ENCODE measurements around the gene AIF1L.

AIF1L gene

DNA sequence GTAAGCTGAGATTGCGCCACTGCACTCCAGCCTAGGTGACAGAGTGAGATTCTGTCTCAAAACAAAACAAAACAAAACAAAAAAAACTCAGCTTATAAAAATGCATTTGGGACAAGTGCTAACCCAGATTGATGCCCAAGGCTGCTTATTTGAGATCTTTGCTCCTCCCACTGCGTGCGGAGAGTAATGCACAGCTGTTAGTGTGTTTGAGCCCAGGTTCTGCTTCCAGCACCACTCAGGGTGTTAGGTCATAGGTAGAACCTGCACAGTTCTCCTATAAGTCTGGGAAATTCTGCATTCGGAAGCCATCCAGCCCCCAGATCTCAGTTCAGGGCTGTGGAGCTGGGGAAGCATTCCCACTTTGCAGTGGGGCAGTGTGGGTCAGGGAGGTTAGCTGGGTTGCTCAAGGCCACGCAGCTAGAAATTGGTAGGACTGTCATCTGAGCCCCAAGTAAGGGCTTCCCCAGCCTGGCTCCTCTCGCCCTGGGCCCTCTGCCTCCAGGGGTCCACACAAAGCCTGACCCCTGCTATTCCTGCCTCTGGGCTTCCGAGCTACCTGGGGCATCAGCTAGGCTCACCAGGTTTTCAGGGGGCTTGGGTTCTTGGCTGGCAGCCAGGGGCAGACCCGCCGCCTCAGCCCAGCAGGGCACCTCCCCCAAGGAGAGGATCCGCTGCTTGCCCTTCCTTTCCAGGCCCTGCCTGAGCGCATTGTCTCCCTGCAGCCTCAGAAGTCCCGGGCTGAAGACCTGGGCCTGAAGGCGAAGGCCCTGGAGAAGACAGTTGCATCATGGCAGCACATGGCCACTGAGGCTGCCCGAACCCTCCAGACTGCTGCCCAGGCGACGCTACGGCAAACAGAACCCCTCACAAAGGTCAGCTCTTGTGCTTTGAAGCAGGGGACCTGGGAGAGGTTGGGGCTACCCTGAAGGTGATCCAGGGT is 17.6 kb upstream of the AIF1L start:
- DNase-seq: no peak

DNA sequence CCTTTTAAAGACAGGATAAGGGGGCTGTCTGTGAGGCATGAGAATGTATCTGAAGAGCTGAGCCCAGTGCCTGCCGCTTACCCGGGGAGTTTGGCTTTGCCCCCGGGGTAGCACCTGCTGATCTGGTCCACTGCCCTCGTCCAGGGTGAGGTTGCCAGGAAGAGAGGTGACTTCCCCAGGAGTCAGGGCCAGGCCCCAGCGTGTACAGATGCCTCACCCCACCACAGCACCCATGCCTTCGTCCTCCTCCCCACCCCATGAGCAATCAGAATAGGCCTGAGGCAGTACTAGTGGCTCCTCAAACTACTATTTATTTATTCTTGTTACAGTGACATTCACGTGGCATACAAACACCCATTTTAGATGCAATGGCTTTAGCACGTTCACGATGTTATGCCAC is 15.7 kb upstream of the AIF1L start:
- DNase-seq: no peak

DNA sequence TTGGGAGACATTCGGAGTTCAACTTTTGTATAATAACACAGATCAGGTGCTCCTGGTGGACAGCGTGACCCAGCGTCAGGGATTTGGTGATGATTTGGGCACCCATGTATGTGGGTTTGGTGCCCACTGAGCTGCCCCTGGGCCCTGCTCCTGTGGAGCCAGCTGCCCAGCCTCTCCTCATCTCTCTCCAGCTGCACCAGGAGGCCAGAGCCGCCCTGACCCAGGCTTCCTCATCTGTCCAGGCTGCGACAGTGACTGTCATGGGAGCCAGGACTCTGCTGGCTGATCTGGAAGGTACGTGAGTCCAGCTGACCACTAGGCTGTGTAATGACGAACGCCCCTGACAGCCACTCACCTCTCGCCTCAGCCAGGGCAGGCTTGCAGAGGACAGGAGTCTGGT is 14.5 kb upstream of the AIF1L start:
- DNase-seq: no peak

DNA sequence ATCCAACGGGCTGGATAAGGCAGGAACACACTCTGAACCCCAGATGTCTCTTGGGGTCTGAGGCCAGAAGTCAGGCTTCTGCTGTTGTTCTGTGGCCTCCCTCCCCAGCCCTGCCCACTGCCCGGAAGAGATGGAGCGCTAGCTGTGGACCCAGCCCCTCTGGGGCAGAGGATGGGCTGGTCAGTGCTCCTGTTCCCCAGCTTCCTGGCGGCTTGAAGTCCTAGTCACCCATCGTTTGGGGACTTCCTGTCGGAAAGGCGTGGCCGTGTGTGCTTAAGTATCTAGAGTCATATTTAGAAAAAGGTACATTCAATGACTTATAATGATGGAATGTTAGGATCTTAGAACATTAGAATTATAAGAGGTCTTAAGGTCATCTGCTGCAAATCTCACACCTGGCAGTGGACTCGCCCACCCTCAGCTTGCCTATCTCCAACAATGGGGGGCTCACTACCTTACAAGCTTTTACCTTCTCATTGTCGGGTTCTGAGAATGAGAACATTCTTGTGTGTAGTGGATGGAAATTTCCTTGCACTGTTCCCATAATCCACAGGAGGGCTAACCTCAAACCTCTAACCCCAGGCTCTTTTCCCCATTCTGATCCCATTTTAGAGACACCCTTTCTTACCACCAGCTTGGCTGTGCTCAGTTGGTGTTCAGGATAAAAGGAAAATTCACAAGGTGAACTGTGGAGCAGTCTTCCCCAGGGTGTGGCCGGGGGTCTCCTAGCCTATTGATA is 13.4 kb upstream of the AIF1L start:
- DNase-seq: no peak

DNA sequence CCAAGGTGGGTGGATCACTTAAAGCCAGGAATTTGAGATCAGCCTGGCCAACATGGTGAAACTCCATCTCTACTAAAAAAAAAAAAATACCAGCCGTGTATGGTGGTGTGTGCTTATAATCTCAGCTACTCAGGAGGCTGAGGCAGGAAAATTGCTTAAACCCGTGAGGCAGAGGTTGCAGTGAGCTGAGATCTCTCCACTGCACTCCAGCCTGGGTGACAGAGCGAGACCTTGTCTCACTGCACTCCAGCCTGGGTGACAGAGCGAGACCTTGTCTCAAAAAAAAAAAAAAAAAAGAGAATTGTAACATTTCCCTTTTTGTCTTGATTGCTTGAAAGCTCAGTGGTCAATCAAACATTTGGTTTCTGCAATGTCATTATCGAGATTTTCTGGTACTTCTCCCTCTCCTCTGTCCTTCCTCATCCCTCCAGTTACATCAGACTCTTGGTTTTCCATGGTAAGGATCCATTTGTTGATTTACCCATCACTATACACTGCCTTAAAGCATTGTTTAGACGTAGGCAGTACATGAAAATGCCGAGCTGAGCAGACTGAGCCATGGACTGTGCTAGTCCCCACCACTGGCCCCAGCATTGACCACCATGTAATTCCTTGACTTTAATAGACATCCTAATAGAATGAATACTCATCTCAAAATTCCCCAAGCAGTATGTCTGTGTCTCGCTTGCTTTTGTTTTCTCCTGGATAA is 11.5 kb upstream of the AIF1L start:
- no peak for DNase-seq

DNA sequence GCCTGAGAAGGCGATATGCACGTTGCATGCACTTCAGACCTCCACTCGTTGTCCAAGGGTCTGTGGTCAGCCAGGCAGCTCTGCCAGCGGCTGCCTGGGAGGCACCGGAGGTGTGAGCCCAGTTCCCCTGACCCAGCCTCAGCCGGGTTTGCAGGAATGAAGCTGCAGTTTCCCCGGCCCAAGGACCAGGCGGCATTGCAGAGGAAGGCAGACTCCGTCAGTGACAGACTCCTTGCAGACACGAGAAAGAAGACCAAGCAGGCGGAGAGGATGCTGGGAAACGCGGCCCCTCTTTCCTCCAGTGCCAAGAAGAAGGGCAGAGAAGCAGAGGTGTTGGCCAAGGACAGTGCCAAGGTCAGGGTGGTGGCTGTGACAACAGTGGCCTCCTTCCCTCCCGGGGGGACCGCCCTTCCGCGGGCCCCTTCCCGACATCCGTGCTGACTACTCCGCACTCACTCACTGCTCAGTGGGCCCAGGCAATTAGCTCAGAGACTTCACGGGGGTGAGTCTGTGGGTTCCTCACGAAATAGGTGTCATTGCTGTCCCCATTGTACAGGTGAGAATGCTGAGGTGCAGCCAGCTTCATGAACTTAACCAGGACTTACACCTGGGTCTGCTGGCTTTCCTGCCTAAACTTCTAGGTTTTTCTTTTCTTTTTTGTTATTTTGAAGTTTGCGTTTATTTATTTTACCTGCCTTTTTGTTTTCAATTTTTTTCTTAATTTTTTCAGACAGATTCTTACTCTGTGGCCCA is 10.8 kb upstream of the AIF1L start:
- no peak for DNase-seq

DNA sequence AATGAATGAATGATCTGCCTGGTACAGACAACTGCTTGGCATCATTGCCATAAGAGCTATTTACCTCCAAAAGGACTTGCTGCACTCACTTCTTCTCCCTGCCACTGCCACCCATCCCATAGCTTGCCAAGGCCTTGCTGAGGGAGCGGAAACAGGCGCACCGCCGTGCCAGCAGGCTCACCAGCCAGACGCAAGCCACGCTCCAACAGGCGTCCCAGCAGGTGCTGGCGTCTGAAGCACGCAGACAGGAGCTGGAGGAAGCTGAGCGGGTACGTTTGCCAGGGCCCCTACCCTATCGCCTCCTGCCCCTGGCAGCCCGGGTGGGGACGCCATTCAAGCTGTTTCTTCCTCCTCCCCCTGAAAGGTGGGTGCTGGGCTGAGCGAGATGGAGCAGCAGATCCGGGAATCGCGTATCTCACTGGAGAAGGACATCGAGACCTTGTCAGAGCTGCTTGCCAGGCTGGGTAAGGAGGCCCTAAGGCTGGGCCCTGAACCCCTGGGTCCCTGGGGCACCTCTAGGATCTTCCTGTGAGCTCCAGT is 8.9 kb upstream of the AIF1L start:
- no peak for DNase-seq

DNA sequence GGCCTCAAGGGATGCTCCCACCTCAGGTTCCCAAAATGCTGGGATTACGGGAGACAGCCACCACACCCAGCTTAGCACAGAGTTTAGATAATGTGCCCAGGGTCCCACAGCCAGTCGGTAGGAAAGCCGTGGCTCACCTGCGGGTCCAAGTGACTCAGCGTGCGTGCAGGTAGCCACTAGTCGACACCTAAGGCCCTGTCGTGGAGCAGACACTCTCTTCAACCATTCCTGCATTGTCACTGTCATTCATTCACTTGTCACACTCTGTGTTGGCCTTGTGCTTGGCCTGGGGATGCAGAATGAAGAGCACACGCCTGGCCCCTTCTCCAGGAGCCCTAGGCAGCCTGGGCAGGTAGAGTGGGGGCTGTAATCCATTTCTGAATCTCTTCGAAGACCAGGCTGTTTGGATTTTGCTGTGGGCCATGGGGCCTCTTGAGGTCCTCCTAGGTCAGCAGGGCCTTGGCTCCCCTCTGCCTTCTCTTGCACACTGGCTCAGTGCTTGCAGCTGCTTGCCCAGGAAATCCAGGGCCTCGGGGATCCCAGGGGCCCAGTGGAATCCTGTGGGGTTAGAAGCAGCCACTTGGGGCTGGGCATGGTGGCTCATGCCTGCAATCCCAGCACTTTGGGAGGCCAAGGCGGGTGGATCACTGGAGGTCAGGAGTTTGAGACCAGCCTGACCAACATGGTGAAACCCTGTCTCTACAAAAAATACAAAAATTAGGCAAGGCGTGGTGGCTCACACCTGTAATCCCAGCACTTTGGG is 6.1 kb upstream of the AIF1L start:
- DNase-seq: no peak

DNA sequence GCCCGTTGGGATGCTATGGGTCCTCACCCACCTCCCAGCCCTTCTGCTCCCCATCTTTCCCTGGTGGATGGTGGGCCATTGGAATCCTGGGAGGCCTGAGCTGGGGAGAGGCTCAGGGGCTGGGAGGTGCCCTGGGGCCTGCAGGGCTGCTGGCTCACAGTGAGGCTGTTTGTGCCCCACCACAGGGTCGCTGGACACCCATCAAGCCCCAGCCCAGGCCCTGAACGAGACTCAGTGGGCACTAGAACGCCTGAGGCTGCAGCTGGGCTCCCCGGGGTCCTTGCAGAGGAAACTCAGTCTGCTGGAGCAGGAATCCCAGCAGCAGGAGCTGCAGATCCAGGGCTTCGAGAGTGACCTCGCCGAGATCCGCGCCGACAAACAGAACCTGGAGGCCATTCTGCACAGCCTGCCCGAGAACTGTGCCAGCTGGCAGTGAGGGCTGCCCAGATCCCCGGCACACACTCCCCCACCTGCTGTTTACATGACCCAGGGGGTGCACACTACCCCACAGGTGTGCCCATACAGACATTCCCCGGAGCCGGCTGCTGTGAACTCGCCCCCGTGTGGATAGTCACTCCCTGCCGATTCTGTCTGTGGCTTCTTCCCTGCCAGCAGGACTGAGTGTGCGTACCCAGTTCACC is 4.9 kb upstream of the AIF1L start:
- DNase-seq: no peak

DNA sequence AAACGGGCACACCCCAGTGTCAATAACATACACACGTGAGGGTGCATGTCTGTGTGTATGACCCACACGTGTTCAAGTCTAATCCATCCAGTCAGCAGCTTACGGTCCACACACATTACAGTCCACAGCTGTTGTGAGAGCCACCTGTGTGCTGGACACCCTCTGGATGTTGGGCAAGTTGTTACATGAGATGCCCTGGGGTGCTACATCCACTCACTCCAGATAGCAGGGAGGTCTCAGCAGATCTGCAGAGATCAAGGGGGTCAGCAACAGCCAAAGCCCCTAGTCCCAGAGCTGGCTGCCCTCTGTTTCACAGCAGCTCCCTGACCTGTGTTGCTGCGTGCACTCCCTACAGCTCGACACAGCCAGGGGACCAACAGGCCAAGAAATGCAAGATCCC is 4.3 kb upstream of the AIF1L start:
- no peak for DNase-seq

DNA sequence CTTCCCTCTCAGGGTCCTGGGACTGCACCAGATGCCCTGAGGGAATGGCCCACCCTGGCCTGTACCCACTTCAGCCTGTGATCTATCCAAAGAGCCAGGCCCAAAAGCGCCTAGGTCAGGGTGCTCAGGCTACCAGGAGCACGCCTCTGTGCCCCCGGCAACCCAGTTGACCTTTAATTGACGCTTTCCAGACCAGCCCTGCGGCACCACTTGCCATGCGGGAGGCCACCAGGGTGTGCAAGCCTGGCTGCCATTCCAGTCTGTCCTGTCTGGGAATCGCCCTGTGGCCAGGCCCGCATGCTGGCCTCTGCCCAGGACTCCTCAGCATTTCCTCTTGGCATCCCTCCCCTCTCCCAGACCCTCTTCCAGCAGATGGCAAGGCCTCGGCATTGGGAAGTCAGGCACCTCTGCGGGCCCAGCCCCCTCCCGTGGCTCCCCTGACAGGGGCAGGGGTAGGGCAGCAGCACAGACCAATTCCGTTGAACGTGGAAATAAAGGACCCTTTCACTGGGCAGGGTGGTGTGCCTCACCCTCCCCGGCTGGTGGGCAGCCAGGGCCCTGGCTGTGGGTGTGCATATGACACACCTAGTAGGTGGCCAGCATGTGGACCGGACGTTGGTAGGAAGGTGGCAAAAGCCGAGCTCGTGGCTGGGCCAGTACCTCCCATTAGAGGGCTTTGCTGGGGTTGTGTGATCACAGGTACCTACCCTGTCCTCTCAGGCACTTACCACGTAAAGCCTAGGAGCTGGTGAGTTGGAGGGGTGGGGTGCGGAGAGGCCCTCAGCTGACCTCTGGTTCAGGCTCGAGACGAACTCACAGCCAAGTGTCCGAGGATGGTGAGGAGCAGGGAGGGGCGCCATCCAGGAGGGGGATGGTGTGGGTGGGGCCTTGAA is 3.5 kb upstream of the AIF1L start:
- DNase-seq: no peak

DNA sequence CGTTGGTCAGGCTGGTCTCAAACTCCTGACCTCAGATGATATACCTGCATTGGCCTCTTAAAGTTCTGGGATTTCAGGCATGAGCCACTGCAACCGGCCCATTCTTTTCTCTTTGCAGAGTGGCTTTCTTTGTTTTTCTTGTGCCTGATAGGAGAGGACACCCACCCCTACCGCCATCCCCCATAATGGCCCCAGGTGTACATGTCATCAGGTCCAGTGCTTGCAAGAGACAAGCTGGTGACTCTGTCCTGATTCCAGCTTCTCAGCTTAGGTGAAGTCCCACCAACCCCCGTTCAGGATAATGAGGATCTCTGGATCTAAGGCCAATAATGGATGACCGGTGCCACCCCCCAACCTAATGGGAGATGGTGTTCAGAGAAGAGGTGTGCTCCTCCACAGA is 2.3 kb upstream of the AIF1L start:
- no peak for DNase-seq

DNA sequence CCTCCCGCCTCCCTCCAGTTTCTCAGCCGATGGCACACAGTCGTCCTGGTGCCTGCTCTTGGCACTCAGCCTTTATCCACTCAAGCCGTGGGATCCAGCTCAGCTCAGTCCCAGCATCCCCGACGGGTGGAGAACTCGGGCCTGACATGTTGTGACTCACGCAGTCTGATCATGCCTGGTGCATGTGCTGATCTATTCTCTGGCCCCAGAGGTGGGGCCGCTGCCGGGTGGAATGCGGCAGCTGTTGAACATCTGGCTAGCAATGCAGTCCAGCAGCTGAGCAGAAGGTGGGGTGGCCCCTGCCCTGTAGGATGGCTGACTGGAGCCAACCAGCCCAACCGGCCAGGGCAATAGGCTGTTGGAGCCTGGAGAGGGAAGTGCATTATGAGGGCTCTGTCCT is 1.7 kb upstream of the AIF1L start:
- no peak for DNase-seq

DNA sequence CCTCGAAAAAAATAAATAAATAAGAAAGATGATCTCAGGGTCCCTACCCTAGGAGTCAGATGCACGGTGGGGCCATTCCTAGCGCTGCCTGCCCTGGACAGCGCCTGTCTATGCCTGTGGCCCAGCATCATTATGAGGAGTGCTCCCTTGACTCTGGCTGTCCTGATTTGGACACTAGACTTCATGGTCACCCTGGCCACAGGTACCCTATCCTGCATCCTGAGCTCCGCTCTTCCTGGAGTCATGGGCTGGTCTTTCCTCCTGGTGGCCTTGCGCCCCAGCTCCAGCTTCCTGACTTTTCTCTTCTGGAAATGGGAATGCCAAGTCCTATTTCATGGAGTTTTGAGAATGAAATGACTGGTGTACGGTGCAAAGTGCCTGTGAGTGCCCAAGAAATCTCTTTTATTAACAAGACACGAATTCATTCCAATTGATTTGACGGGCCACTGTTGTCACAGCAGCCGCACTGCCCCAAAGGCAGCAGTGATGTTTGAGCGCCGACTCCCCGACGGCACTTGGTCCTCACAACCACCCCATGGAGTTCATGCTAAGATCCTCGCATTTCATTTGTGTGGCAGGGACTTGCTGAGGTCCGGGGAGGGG is 564 bp upstream of the AIF1L start:
- no peak for DNase-seq

DNA sequence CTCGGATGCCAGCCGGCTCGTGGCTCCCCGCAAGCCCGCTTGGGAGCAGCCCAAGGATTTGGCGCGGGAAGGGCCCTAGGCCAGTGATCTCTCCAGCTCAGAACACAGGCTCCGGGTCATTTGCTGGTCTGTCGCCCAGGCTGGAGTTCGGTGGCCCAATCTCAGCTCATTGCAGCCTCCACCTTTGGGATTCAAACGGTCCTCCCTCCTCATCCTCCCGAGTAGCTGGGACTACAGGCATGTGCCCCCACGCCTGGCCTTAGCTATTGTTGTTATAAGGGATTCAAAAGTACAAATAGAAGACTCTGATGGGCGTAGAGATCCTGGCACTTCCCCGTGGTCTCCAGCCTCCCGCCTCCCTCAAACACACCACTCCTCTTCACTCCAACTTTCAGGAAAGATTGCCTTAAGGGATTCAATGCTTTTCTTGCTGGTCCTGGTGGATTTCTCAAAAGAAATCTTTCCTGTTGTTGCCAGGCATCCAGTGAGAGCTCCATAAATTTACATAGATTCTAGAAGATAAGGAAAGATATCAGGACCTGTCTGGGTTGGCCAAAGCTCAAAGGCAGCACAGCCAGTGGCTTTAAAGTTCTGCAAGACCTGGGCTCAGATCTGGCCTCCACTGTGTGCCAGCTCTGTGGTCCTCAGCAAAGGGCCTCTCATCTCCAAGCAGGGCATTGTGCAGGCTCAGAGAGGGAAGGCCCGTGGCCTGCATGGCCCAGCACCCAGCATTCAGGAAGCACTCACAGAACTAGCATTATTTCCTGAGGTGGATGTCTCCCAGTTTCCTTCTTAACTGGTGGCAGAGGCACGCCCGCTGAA is 1.0 kb downstream of the AIF1L start:
- DNase-seq: no peak

DNA sequence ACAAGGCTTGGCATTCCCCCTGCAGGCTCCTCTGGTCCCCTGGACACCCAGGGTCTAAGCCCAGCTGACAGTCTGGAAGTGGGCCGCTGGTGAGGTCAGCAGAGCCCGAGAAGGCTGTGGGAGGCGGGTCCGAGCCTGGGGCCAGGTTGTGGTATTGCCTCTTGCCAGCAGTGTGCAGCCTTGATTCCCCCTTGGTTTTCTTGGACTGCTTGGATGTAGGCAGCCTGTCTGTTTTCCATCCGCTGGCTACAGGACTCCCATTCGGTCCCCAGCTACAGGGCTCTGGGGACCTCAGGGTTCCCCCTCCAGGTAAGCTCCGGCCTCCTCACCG is 1.6 kb downstream of the AIF1L start:
- DNase-seq: no peak

DNA sequence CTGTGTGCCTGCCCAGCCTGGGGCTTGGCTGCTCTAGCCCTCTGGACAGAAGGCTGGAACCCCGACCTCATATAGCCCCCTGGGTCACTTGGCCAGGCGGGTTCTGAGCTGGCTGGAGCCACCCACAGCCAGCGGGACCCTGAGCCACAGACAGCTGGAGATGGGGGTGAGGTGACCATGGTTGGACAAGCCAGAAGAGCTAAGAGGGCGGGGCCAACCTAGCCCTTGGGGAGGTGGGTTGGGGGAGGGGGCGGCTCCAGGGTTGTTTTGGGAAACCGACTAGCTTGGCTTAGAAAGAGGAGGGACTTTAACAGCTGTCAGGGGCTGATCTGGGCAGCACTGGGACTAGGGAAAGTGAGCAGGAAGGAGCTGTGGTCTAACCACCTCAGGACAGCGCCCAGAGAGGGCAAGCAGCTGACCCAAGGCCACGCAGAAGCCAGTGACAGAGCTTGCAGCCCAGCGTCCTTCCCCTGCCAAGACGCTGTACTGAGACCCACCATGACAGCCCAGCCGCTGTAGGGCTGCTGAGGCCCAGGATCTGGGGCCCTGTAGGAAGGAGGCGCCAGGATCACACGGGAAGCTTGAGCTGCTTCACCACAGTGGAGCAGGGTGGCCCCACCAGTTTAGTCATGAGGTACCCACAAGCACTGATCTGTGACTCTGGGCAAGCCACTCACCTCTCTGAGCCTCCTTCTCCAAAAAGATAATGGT is 2.2 kb downstream of the AIF1L start:
- no peak for DNase-seq

DNA sequence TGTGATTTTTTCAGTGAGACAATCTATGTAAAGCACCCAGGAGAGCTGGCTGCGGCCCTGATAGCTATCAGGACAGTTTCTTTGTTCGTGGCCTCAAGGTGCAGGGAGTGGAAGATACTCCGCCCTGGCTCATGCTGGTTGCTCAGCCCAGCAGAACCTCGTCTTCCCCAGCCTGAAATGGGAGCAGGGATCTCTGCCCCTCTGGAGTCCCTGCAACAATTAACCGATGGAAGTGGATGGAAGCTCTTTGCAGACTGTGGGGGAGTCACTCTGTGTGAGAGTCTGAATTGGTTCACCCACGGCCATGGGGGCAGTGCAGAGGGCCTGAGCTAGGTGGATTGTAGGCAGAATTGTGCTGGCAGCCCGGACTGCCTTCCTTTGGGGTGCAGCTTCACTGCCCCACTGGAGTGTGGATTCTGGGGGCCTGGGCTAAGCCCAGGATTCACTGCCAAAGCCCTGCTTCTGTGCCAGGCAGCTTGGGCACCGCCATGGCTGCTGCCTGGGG is 2.8 kb downstream of the AIF1L start:
- no peak for DNase-seq

All from stimulated activated CD8-positive, alpha-beta memory T cell treated with anti-CD3 and anti-CD28 coated beads, Interleukin-4, amount 100 ng/mL, for 48 hours (primary cell).